HepG2 (cell line): ENCODE measurements around the gene MYBL2. TPM values are rescaled to one million over a fixed set of nuclear protein-coding genes. Genes with fewer than 3 reads are reported as not detected.

Experiments used
- ATAC-seq: fragments of 200-7000 bp; cut with Tn5 transposase; 3 replicates; pipeline ENCODE4 v1.9.1; 2020; ENCODE audit warnings: mild to moderate bottlenecking, moderate library complexity
- BruUV-seq: library from RNA; stranded (reverse); fragments of 400-500 nt; replicated peaks from 2 replicates; lab custom pipeline; 2021; lab: Mats Ljungman, UMichigan
- CTCF ChIA-PET: fragments of 300-600 bp; formaldehyde crosslinking; extraction: SDS; loops from one replicate; lab custom pipeline; 2021; ENCODE audit warnings: low total read pairs, inconsistent platforms, low intra/inter-chr PET ratio; lab: Yijun Ruan, JAX
- POLR2A ChIA-PET: fragments of 350-600 bp; sonication (Branson Sonifier 250); formaldehyde crosslinking; loops from one replicate; lab custom pipeline; 2020; ENCODE audit warnings: antibody characterized with exemption, inconsistent platforms; lab: Yijun Ruan, JAX
- DNase-seq: peaks from one replicate; pipeline ENCODE4 v3.0.0-alpha.2; 2015; ENCODE audit warnings: low spot score
- FAIRE-seq: peaks from 3 replicates; lab custom pipeline; 2011; peaks lifted over from hg19 to GRCh38; lab: Jason Lieb, UNC
- H2AFZ ChIP-seq: one replicate; pipeline ENCODE4 v1.6.1; 2011; ENCODE audit warnings: low read length, inconsistent platforms
- H3K27ac ChIP-seq: fragments of 300-600 bp; 3 replicates; pipeline ENCODE4 v1.8.0; 2011; ENCODE audit warnings: mixed run types, mild to moderate bottlenecking, mixed read lengths, low read length, inconsistent platforms; ENCODE audit not compliant: insufficient read depth; ENCODE audit errors: extremely low read length
- H3K27me3 ChIP-seq, 2 experiments: fragments of 200-600 bp in 1 of 2; 2 replicates in 1 of 2; 3 replicates in 1 of 2; pipeline versions ENCODE4 v1.6.0 to v1.8.0; 2011; ENCODE audit warnings: low read length in 2 of 2, mild to moderate bottlenecking in 2 of 2, moderate library complexity in 2 of 2, inconsistent platforms in 1 of 2; ENCODE audit not compliant: insufficient read depth in 2 of 2, control insufficient read depth in 1 of 2
- H3K36me3 ChIP-seq, 2 experiments: fragments of 200-600 bp in 1 of 2; replicated peaks in 1 of 2; 2 replicates in 1 of 2; 3 replicates in 1 of 2; pipeline versions ENCODE4 v1.5.1 to v1.8.0; 2011; ENCODE audit warnings: low read length in 2 of 2, inconsistent platforms in 1 of 2; ENCODE audit not compliant: insufficient read depth in 2 of 2, control insufficient read depth in 1 of 2
- H3K4me1 ChIP-seq: 2 replicates; pipeline ENCODE4 v1.5.1; 2012; ENCODE audit warnings: low read length, inconsistent platforms; ENCODE audit not compliant: insufficient read depth
- H3K4me2 ChIP-seq: 2 replicates; pipeline ENCODE4 v1.6.0; 2011; ENCODE audit warnings: low read depth, low read length, inconsistent platforms
- H3K4me3 ChIP-seq, 3 experiments: fragments of 200-600 bp in 1 of 3; sonication (generic), shearing (Covaris generic) in 1 of 3; replicated peaks in 1 of 3; 2 replicates each; pipeline ENCODE4 v1.5.1; 2011 to 2016; ENCODE audit warnings: low read length in 3 of 3, inconsistent platforms in 2 of 3, low read depth in 2 of 3, mild to moderate bottlenecking in 2 of 3, control low read depth in 1 of 3, mixed read lengths in 1 of 3; ENCODE audit not compliant: insufficient read depth in 1 of 3
- H3K79me2 ChIP-seq: one replicate; pipeline ENCODE4 v1.6.1; 2011; ENCODE audit warnings: low read length, inconsistent platforms; ENCODE audit not compliant: insufficient read depth
- H3K9ac ChIP-seq: 2 replicates; pipeline ENCODE4 v1.6.0; 2011; ENCODE audit warnings: mild to moderate bottlenecking, low read depth, low read length, inconsistent platforms; ENCODE audit not compliant: insufficient read depth
- H3K9me3 ChIP-seq: 2 replicates; pipeline ENCODE4 v1.5.1; 2012; ENCODE audit warnings: mild to moderate bottlenecking, low read length
- H4K20me1 ChIP-seq: 2 replicates; pipeline ENCODE4 v1.6.0; 2011; ENCODE audit warnings: inconsistent platforms, mild to moderate bottlenecking, low read length, moderate library complexity; ENCODE audit not compliant: insufficient read depth
- BRD4 ChIP-seq: sonication (generic); formaldehyde crosslinking; IDR thresholded peaks from 2 replicates; pipeline ENCODE4 v1.4.0; 2020; ENCODE audit warnings: missing genetic modification reagents
- CREB1 ChIP-seq, 2 experiments: fragments of 450-650 bp in 1 of 2; IDR thresholded peaks; 2 replicates each; pipeline ENCODE4 v1.6.1; 2016 to 2017; ENCODE audit warnings: control low read depth in 1 of 2, mild to moderate bottlenecking in 1 of 2, missing compliant biosample characterization in 1 of 2, missing genetic modification characterization in 1 of 2
- SIX1 ChIP-seq: sonication (generic); formaldehyde crosslinking; IDR thresholded peaks from 2 replicates; pipeline ENCODE4 v1.4.0; 2020; ENCODE audit warnings: missing genetic modification reagents, borderline replicate concordance
- SNAPC4 ChIP-seq: sonication (generic); formaldehyde crosslinking; IDR thresholded peaks from 2 replicates; pipeline ENCODE4 v1.4.0; 2020; ENCODE audit warnings: mild to moderate bottlenecking, missing genetic modification reagents
- TRIM22 ChIP-seq: fragments of 450-650 bp; IDR thresholded peaks from 2 replicates; pipeline ENCODE4 v1.6.1; 2017
- ZNF12 ChIP-seq: sonication (generic); formaldehyde crosslinking; IDR thresholded peaks from 2 replicates; pipeline ENCODE4 v1.5.0; 2020; ENCODE audit warnings: missing genetic modification reagents
- ZNF124 ChIP-seq: sonication (generic); formaldehyde crosslinking; IDR thresholded peaks from 2 replicates; pipeline ENCODE4 v1.4.0; 2020; ENCODE audit warnings: missing genetic modification reagents
- ZNF33B ChIP-seq: sonication (generic); formaldehyde crosslinking; IDR thresholded peaks from 2 replicates; pipeline ENCODE4 v1.5.1; 2020; ENCODE audit warnings: mild to moderate bottlenecking, missing genetic modification reagents
- ZNF570 ChIP-seq: sonication (generic); formaldehyde crosslinking; IDR thresholded peaks from 2 replicates; pipeline ENCODE4 v1.4.0; 2020; ENCODE audit warnings: mild to moderate bottlenecking, missing genetic modification reagents, borderline replicate concordance
- ZUFSP ChIP-seq: sonication (generic); formaldehyde crosslinking; IDR thresholded peaks from 2 replicates; pipeline ENCODE4 v1.9.0; 2021; ENCODE audit warnings: missing genetic modification reagents, mild to moderate bottlenecking, borderline replicate concordance
- WGBS: methylation state at CpG from one replicate; pipeline ENCODE4 v1.1.6; 2017; ENCODE audit warnings: low lambda C conversion rate; 5-methylcytosine and 5-hydroxymethylcytosine counted together
- in situ Hi-C: cut with HindIII; loops from 2 replicates; pipeline ENCODE4 v1.10.0; 2017; ENCODE audit warnings: low pct_unique_long_range_greater_than_20kb; ENCODE audit not compliant: extremely low pct_ligation_motif_present
- intact Hi-C: fragments of 100-400 bp; cut with micrococcal nuclease; formaldehyde crosslinking; loops from one replicate; pipeline ENCODE4 v1.10.0; 2022; ENCODE audit not compliant: unreplicated experiment
- polyA plus RNA-seq, 8 experiments: library from polyadenylated mRNA; depleted of rRNA in 3 of 8; stranded (reverse) in 7 of 8; unstranded in 1 of 8; fragments of >200 nt; fragmentation: Illumina TruSeq in 4 of 8; extraction: Trizol in 4 of 8; gene quantifications; 2 replicates each; pipeline versions ENCODE4 v1.2.1 to v1.2.3, GENCODE V29; 2011 to 2016; ENCODE audit warnings: low read depth in 4 of 8, missing spikeins in 1 of 8, mixed read lengths in 1 of 8; ENCODE audit not compliant: insufficient read depth in 1 of 8
- total RNA-seq, 5 experiments: library from RNA; depleted of rRNA; stranded (reverse); fragments of >200 nt; fragmentation: Illumina TruSeq; extraction: Trizol; gene quantifications; 2 replicates each; pipeline ENCODE4 v1.2.3, GENCODE V29; 2016; ENCODE audit warnings: low read depth in 1 of 5

MYBL2 gene
- total and polyA plus RNA-seq, 2 of the 13 experiments (the other 11 are each of a cell fraction or from before 2014, with no cell fraction given) = 11.9 to 66.2 TPM

- POLR2A ChIA-PET = interaction anchor here (1.3 to 1.5 kb wide), 2 partner anchors 11 to 271 kb away, joined by 3 to 4 read pairs; partner anchors contain the start of gene SRSF6
- intact Hi-C loops = loop anchor here (10.0 kb wide), 1 partner anchor 476 kb away; no protein-coding TSS in a partner anchor
- FAIRE-seq = no peak
- no peaks in the 10 kb centered on the region for H3K79me2 ChIP-seq
- peaks cover 48% of the 10 kb centered on the region for H3K4me1 ChIP-seq
- no peak overlapping the region for H3K4me3 ChIP-seq
- ATAC-seq = no peak
- H3K9ac ChIP-seq = no peak overlapping the region
- no peaks in the 10 kb centered on the region for H3K9me3 ChIP-seq
- no peak for DNase-seq
- 64% methylated on average over 7 of the region's 7 CpGs for WGBS
- CTCF ChIA-PET = no interaction called here
- H3K27me3 ChIP-seq = peaks cover 0 to 31% of the 10 kb centered on the region in 2 experiments; a peak in 2 of 5 replicates
- H3K4me2 ChIP-seq = no peak overlapping the region
- no peaks in the 10 kb centered on the region for H4K20me1 ChIP-seq
- TF ChIP-seq SIX1 (CRISPR knock-in tag) = no peak
- peak; percentile 96 for TF ChIP-seq ZNF12
- TF ChIP-seq ZUFSP (CRISPR knock-in tag) = no peak
- TF ChIP-seq ZNF124 (CRISPR knock-in tag) = no peak
- no peak for TF ChIP-seq ZNF570 (CRISPR knock-in tag)
- no peak for TF ChIP-seq ZNF33B (CRISPR knock-in tag)
- TF ChIP-seq, all 625 proteins: peak for 1
- H2AFZ ChIP-seq = no peak overlapping the region
- no peak overlapping the region for H3K27ac ChIP-seq
- H3K36me3 ChIP-seq = no peaks in the 10 kb centered on the region
- in situ Hi-C loops = no loop called here
- BruUV-seq = no TSS peak
These were observed 61.9 kb downstream of the MYBL2 start for GRCh38 chr20:43728686-43729255.

GRCh38 chr20:43731469-43731868 is 64.6 kb downstream of the MYBL2 start:
- no peaks in the 10 kb centered on the region for H4K20me1 ChIP-seq
- ChIA-PET CTCF (no interaction called here), POLR2A (no interaction called here)
- ATAC-seq = no peak
- in situ Hi-C loops = no loop called here
- no peak for DNase-seq
- H2AFZ ChIP-seq = no peak overlapping the region
- no peaks in the 10 kb centered on the region for H3K36me3 ChIP-seq
- H3K4me1 ChIP-seq = peaks cover 21% of the 10 kb centered on the region
- FAIRE-seq = no peak
- no peak overlapping the region for H3K4me3 ChIP-seq
- no peak overlapping the region for H3K4me2 ChIP-seq
- H3K79me2 ChIP-seq = no peaks in the 10 kb centered on the region
- H3K27me3 ChIP-seq = peaks cover 0 to 40% of the 10 kb centered on the region in 2 experiments; a peak in 2 of 5 replicates
- 43% methylated on average over 7 of the region's 7 CpGs for WGBS
- no peak overlapping the region for H3K9ac ChIP-seq
- H3K9me3 ChIP-seq = no peaks in the 10 kb centered on the region
- BruUV-seq = no TSS peak
- H3K27ac ChIP-seq = no peak overlapping the region
- intact Hi-C loops = no loop called here
- TF ChIP-seq SNAPC4 (CRISPR knock-in tag) = no peak
- TF ChIP-seq BRD4 (CRISPR knock-in tag) = no peak
- TF ChIP-seq TRIM22 = no peak
- peak; percentile 93 for TF ChIP-seq CREB1 (IDR thresholded peaks at IDR 0.05)
- TF ChIP-seq CREB1 (CRISPR knock-in tag; IDR thresholded peaks at IDR 0.05) = no peak
